K562 (cell line): ENCODE results near the gene GARIN5B. TPM values are rescaled to one million over a fixed set of nuclear protein-coding genes. Genes with fewer than 3 reads are reported as not detected.
A peak's percentile ranks its signal among the peaks of the same experiment; 100 is the strongest.

Experiments
- ATAC-seq: fragments of 200-7000 bp; cut with Tn5 transposase; 3 replicates; pipeline ENCODE4 v1.9.1; 2020; ENCODE audit warnings: moderate library complexity
- BruUV-seq: library from RNA; stranded (reverse); fragments of 400-500 nt; replicated peaks from 2 replicates; lab custom pipeline; 2021; lab: Mats Ljungman, UMichigan
- CTCF ChIA-PET: fragments of 300-600 bp; formaldehyde crosslinking; extraction: SDS; loops from one replicate; lab custom pipeline; 2021; ENCODE audit warnings: low intra/inter-chr PET ratio; lab: Yijun Ruan, JAX
- POLR2A ChIA-PET: fragments of 300-600, 350-650 bp; sonication (Branson Sonifier 250); formaldehyde crosslinking; extraction: SDS; loops from one replicate; lab custom pipeline; 2021; ENCODE audit warnings: antibody characterized with exemption, inconsistent platforms; lab: Yijun Ruan, JAX
- DNase-seq, 4 experiments: peaks; one replicate each; pipeline versions ENCODE4 v3.0.0 to v3.0.0-alpha.2; 2011 to 2018; ENCODE audit warnings: low spot score in 3 of 4, mixed read lengths in 3 of 4; ENCODE audit errors: extremely low read depth in 1 of 4
- FAIRE-seq: peaks from 2 replicates; lab custom pipeline; 2011; peaks lifted over from hg19 to GRCh38; lab: Jason Lieb, UNC
- H2AFZ ChIP-seq: 2 replicates; pipeline ENCODE4 v1.6.0; 2011; ENCODE audit warnings: low read depth, low read length, control low read depth, inconsistent platforms
- H3K27ac ChIP-seq: fragments of 200-600 bp; 3 replicates; pipeline ENCODE4 v1.8.0; 2011; ENCODE audit warnings: low read depth, mild to moderate bottlenecking, control low read depth, inconsistent platforms, low read length, moderate library complexity, mixed read lengths; ENCODE audit errors: extremely low read depth
- H3K27me3 ChIP-seq, 2 experiments: fragments of 300-600 bp in 1 of 2; 2 replicates in 1 of 2; 3 replicates in 1 of 2; pipeline versions ENCODE4 v1.6.0 to v1.8.0; 2011; ENCODE audit warnings: inconsistent platforms in 2 of 2, low read length in 2 of 2, mild to moderate bottlenecking in 1 of 2, mixed read lengths in 1 of 2, moderate library complexity in 1 of 2; ENCODE audit not compliant: control insufficient read depth in 2 of 2, insufficient read depth in 2 of 2
- H3K36me3 ChIP-seq: fragments of 300-600 bp; 3 replicates; pipeline ENCODE4 v1.8.0; 2011; ENCODE audit warnings: mild to moderate bottlenecking, low read length, inconsistent platforms; ENCODE audit not compliant: control insufficient read depth, insufficient read depth
- H3K4me1 ChIP-seq, 2 experiments: fragments of 200-600 bp in 1 of 2; replicated peaks in 1 of 2; 2 replicates in 1 of 2; 3 replicates in 1 of 2; pipeline versions ENCODE4 v1.5.1 to v1.8.0; 2011; ENCODE audit warnings: inconsistent platforms in 2 of 2, low read length in 2 of 2, mild to moderate bottlenecking in 1 of 2, mixed read lengths in 1 of 2, moderate library complexity in 1 of 2; ENCODE audit not compliant: control insufficient read depth in 2 of 2, insufficient read depth in 2 of 2
- H3K4me2 ChIP-seq: 2 replicates; pipeline ENCODE4 v1.6.1; 2011; ENCODE audit warnings: low read length, control low read depth, inconsistent platforms, mixed read lengths; ENCODE audit not compliant: insufficient read depth
- H3K4me3 ChIP-seq: fragments of 200-600 bp; sonication (generic), shearing (Covaris generic); 2 replicates; pipeline ENCODE4 v1.5.1; 2016; ENCODE audit warnings: control low read depth, inconsistent platforms
- H3K79me2 ChIP-seq: fragments of 200-600 bp; 3 replicates; pipeline ENCODE4 v1.8.0; 2011; ENCODE audit warnings: low read length, inconsistent platforms; ENCODE audit not compliant: control insufficient read depth, insufficient read depth
- H3K9ac ChIP-seq, 2 experiments: 2 replicates each; pipeline versions ENCODE4 v1.6.0 to v1.6.1; 2011; ENCODE audit warnings: low read depth in 2 of 2, low read length in 2 of 2, control low read depth in 1 of 2, inconsistent platforms in 1 of 2, mild to moderate bottlenecking in 1 of 2, mixed read lengths in 1 of 2; ENCODE audit not compliant: insufficient read depth in 1 of 2
- H3K9me1 ChIP-seq: one replicate; pipeline ENCODE4 v1.6.0; 2011; ENCODE audit warnings: inconsistent platforms, mild to moderate bottlenecking, low read length, moderate library complexity; ENCODE audit not compliant: control insufficient read depth, insufficient read depth
- H3K9me3 ChIP-seq: replicated peaks from 2 replicates; pipeline ENCODE4 v1.5.1; 2011; ENCODE audit warnings: low read depth, low read length, inconsistent platforms; ENCODE audit not compliant: control insufficient read depth, insufficient read depth
- H4K20me1 ChIP-seq: replicated peaks from 2 replicates; pipeline ENCODE4 v1.6.1; 2011; ENCODE audit warnings: low read length, inconsistent platforms, mixed read lengths; ENCODE audit not compliant: control insufficient read depth, insufficient read depth
- BDP1 ChIP-seq: IDR thresholded peaks from 3 replicates; pipeline ENCODE4 v1.6.1; 2011; ENCODE audit not compliant: insufficient read length, insufficient read depth
- CBX3 ChIP-seq, 2 experiments: IDR thresholded peaks; 1 replicate in 1 of 2; 2 replicates in 1 of 2; pipeline ENCODE4 v1.6.1; 2012; ENCODE audit warnings: inconsistent platforms in 2 of 2, low read length in 2 of 2, borderline replicate concordance in 1 of 2, control low read depth in 1 of 2
- MTA1 ChIP-seq: fragments of 450-650 bp; IDR thresholded peaks from 2 replicates; pipeline ENCODE4 v1.6.1; 2017; ENCODE audit warnings: borderline replicate concordance
- ZBTB7A ChIP-seq: IDR thresholded peaks from 2 replicates; pipeline ENCODE4 v1.6.1; 2011; ENCODE audit warnings: low read depth, mild to moderate bottlenecking, low read length, moderate library complexity, borderline replicate concordance; ENCODE audit not compliant: control insufficient read depth
- WGBS: fragments of 100-300 bp; shearing (Covaris generic); methylation state at CpG from one replicate; pipeline ENCODE4 v1.1.6; 2016; ENCODE audit warnings: low coverage, mixed read lengths; ENCODE audit not compliant: insufficient coverage; ENCODE audit errors: missing lambda C conversion rate; 5-methylcytosine and 5-hydroxymethylcytosine counted together
- in situ Hi-C: fragments of 300-500 bp; cut with MboI; formaldehyde crosslinking; loops from 4 replicates; pipeline ENCODE4 v1.15.0; 2018; ENCODE audit warnings: inconsistent platforms, mixed read lengths
- intact Hi-C: fragments of 100-400 bp; cut with micrococcal nuclease; formaldehyde crosslinking; loops from 2 replicates; pipeline ENCODE4 v1.14.2; 2022
- polyA plus RNA-seq, 8 experiments: library from polyadenylated mRNA; depleted of rRNA in 4 of 8; stranded (reverse) in 5 of 8; unstranded in 3 of 8; fragments of >200 nt; fragmentation: Nextera tagmentation in 2 of 8; fragmentation: Illumina TruSeq in 1 of 8; extraction: Ambion mirVana in 2 of 8; extraction: Trizol in 1 of 8; gene quantifications; 2 replicates each; pipeline versions ENCODE4 v1.2.1 to v1.2.3, GENCODE V29; 2011 to 2014; ENCODE audit warnings: inconsistent platforms in 1 of 8, missing spikeins in 1 of 8
- total RNA-seq, 7 experiments: library from RNA; depleted of rRNA in 6 of 7; stranded (reverse); fragments of >200 nt in 6 of 7; fragmentation: Illumina TruSeq in 2 of 7; extraction: Trizol in 2 of 7; gene quantifications; 2 replicates each; pipeline versions ENCODE4 v1.2.1 to v1.2.3, GENCODE V29; 2011 to 2021; ENCODE audit warnings: low replicate concordance in 1 of 7
- TF ChIP-seq, protein P1 (sequence below): fragments of 200-400 bp; formaldehyde crosslinking; IDR thresholded peaks from 2 replicates; pipeline ENCODE4 v1.6.1; 2017; ENCODE audit warnings: mild to moderate bottlenecking, low read depth, low read length, moderate library complexity
- TF ChIP-seq, protein P2 (sequence below): IDR thresholded peaks from 2 replicates; pipeline ENCODE4 v1.6.1; 2011; ENCODE audit warnings: borderline replicate concordance, low read depth, mild to moderate bottlenecking, moderate library complexity, low read length; ENCODE audit not compliant: insufficient read depth, poor library complexity, severe bottlenecking

The GARIN5B gene
- total and polyA plus RNA-seq, 9 of the 15 experiments (the other 6 are each of a cell fraction or from before 2014, with no cell fraction given) = not detected

DNA sequence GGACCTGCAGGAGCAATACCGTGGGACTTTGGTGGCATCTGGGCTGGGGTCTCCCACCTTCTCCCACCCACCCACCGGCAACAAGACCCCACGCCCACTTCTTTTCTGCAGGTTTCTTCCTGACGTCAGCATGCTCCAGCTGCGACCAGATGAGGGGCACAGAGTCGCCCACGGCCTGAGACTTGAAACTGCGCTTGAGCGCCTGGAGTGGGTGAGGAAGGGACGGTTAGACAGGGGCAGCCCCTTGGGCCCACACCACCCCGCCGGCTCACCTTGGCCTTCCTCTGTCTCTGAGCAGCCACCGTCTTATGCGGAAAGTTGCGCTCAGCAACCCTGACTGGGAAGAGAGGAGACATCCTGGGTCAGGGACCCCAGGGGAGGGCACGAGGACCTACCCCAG, 2.2 kb downstream of the GARIN5B start:
- no peak overlapping the region for H3K27ac ChIP-seq

More for the DNA sequence above, 2.2 kb downstream of the GARIN5B start:
- Histone ChIP-seq H3K9me3 (no peaks in the 10 kb centered on the region), H3K9ac (no peak overlapping the region), H2AFZ (no peak overlapping the region), H3K36me3 (no peaks in the 10 kb centered on the region), H3K4me1 (peaks cover 0 to 52% of the 10 kb centered on the region in 2 experiments; a peak in 2 of 5 replicates), H3K79me2 (no peaks in the 10 kb centered on the region), H3K27me3 (peaks cover 5 to 15% of the 10 kb centered on the region in 2 experiments; a peak in 3 of 5 replicates), H3K9me1 (no peaks in the 10 kb centered on the region), H3K4me2 (no peak overlapping the region), H4K20me1 (no peaks in the 10 kb centered on the region), H3K4me3 (no peak overlapping the region)
- WGBS = 76% methylated on average over 13 of the region's 16 CpGs
- CTCF ChIA-PET = no interaction called here
- FAIRE-seq (no peak), ATAC-seq (no peak), DNase-seq (no peak)
- in situ Hi-C loops = no loop called here
- BruUV-seq = no TSS peak
- intact Hi-C loops = no loop called here
- POLR2A ChIA-PET = interaction anchor here (1.0 kb wide), 1 partner anchor 9 kb away, joined by 3 read pairs; the partner anchor contains the start of gene IL11
- no peak for TF ChIP-seq BDP1
- TF ChIP-seq MTA1 = no peak
- no peak for TF ChIP-seq CBX3 (IDR thresholded peaks at IDR 0.05; ENCODE audit: borderline replicate concordance in 1 of 2, low read length in 2 of 2)
- TF ChIP-seq ZBTB7A = peak; percentile 22; the same call in 1 of the 2 replicates
- TF ChIP-seq, protein P1, sequence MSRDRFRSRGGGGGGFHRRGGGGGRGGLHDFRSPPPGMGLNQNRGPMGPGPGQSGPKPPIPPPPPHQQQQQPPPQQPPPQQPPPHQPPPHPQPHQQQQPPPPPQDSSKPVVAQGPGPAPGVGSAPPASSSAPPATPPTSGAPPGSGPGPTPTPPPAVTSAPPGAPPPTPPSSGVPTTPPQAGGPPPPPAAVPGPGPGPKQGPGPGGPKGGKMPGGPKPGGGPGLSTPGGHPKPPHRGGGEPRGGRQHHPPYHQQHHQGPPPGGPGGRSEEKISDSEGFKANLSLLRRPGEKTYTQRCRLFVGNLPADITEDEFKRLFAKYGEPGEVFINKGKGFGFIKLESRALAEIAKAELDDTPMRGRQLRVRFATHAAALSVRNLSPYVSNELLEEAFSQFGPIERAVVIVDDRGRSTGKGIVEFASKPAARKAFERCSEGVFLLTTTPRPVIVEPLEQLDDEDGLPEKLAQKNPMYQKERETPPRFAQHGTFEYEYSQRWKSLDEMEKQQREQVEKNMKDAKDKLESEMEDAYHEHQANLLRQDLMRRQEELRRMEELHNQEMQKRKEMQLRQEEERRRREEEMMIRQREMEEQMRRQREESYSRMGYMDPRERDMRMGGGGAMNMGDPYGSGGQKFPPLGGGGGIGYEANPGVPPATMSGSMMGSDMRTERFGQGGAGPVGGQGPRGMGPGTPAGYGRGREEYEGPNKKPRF = no peak
- TF ChIP-seq, protein P2, sequence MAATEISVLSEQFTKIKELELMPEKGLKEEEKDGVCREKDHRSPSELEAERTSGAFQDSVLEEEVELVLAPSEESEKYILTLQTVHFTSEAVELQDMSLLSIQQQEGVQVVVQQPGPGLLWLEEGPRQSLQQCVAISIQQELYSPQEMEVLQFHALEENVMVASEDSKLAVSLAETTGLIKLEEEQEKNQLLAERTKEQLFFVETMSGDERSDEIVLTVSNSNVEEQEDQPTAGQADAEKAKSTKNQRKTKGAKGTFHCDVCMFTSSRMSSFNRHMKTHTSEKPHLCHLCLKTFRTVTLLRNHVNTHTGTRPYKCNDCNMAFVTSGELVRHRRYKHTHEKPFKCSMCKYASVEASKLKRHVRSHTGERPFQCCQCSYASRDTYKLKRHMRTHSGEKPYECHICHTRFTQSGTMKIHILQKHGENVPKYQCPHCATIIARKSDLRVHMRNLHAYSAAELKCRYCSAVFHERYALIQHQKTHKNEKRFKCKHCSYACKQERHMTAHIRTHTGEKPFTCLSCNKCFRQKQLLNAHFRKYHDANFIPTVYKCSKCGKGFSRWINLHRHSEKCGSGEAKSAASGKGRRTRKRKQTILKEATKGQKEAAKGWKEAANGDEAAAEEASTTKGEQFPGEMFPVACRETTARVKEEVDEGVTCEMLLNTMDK = no peak
